ENCODE data around the gene MCRS1.
"Not testable (repeated sequence)": the region's sequence is repeated elsewhere in the genome, so short reads cannot be mapped to it uniquely, and the experiment has no call there.

Gene MCRS1

GRCh38 chr12:49541140-49541861, 26.6 kb downstream of the MCRS1 start:
- no peak for DNase-seq (ENCODE audit: low read depth)

DNA sequence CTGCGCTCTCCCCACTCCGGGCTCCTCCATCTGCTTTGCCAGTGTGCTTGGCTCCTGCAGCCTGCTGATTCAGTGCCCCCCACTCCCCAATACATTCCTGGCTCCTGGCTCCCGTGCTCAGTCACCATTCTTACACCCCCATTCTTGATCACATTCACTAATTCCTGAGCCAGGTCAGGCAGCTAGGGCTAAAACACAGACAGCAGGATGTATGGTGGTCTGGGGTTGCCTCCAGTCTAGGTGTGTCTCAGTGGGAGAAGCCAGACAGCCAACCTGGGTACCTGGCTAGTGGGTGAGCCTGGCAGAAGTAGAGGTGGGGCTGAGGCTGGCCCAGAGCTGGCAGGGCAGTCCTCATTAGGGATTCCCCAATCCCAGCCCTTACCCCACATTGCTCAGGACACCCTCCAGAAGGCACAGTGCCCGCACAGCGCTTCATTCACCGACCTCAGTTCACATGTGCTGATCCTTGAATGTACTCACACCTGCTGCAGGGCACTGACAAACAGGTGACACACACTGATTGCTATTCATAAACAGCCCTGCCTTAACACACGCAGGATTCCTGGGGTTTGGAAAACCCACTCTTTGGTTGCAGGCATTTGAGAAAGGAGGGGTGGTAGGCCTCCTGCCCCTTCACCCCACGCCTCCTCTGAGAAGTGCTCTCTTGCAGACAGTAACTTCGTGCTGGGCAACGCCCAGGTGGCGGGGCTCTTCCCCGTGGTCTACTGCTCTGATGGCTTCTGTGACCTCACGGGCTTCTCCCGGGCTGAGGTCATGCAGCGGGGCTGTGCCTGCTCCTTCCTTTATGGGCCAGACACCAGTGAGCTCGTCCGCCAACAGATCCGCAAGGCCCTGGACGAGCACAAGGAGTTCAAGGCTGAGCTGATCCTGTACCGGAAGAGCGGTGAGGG, 27.5 kb downstream of the MCRS1 start:
- no peak for DNase-seq (ENCODE audit: low read depth)

DNA sequence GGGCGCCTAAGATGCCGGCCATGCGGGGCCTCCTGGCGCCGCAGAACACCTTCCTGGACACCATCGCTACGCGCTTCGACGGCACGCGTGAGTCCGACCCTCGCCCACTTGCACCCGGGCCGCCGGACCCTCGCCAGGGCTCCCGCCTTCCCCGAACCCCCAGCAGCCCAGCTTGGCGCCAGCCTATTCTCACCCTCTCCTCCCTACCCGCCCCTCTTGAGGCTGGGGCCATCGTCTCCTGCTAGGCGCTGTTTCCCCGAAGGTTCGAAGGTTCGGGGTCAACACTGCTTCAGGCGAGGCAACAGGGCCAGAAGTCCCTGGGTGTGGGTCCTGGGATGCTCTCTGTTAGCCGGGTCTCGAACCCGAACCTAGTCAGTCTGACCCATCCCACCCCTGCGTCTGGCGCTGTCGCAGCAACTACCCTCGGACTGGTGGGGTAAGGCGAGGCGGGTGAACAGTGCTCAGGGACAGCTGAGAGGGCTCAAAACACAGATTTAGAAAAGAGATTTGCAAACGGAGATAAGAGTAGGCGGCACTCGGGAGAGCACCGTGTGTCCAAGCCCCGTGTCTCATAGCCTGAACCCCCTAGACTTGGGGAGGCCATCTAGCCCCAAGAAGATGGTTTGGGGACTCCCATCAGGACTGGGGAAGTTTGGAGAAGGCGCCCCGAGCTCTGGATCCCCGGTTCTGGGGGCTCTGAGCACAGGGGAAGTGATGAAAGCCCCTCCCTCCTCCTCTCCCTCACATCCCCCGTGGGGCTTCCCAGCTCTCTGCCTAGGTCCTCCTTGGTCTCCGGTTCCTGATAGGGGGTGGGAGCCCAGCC, 28.3 kb downstream of the MCRS1 start:
- DNase-seq (ENCODE audit: low read depth) = no peak

DNA sequence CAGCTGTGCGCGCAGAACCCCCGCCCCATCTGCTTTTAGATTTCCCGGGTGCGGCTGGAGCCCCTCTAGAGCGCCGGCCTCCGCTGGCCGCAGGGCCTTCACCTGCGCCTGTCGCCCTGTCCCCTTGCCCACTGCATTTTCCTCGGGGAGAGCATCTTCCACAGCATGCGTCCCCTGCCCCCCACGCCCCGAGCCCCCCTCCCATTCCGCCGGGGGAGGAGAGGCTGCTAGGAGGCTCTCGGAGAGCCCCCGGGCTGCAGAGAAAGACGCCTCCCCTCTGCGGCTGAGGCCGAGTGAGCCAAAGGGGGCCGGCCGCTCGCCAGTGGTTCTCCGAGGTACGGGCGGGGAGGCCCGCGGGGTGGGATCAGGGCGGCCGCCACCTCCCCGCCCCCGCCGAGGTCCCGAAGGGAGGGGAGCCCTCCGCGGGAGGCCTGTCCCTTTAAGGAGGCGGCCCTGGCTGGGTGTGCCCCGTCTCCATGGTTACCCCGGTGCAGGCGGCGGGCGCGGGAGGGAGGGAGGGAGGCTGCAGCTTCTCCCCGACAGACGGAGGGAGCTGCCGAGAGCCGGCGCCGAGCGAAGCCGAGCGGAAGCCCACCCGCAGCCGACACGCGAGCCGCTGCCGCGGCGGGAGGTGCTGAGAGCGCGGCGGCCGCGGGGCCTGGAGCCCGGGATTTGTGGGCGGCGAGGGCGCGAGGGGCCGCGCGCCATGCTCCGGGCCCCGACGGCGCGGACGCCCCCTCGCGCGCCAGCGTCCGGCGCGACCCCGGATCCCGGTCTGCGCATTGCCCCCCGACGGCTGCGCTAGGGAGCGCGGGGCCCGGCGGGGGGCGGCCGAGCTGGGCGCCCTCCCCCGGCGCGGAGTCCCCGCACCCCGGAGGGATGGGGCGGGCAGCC, 29.2 kb downstream of the MCRS1 start, which contains the start of gene KCNH3:
Gene KCNH3 (plus strand): TSS at position 521 of the 894 bp plus-strand sequence. CDS start 387 bp downstream, outside the sequence.
- DNase-seq (ENCODE audit: low read depth) = peak; percentile 41

- no peak for DNase-seq (ENCODE audit: low read depth)
Observed at GRCh38 chr12:49537752-49538509, 30.0 kb downstream of the MCRS1 start.

DNA sequence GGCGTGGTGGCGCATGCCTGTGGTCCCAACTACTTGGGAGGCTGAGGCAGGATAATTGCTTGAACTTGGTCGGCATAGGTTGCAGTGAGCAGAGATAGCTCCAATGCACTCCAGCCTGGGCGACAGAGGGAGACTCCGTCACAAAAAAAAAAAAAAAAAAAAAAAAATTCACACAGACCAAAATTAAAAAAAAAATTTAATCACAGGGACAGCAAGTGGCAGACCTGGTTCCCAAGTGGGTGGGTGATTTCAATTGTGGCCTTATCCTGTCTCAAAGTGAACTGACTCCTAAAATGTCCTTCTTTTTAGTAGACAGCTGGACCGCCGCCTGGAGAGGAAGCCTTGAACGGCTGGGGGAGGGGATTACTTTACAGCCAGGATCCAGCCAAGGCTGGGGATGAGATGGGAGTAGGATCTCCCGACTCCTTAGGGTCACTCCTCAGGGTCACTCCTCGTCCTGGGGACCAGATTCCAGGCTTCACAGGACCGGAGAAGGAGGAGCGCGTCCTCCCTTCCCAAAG, 30.7 kb downstream of the MCRS1 start:
- DNase-seq (ENCODE audit: low read depth) = no peak

DNA sequence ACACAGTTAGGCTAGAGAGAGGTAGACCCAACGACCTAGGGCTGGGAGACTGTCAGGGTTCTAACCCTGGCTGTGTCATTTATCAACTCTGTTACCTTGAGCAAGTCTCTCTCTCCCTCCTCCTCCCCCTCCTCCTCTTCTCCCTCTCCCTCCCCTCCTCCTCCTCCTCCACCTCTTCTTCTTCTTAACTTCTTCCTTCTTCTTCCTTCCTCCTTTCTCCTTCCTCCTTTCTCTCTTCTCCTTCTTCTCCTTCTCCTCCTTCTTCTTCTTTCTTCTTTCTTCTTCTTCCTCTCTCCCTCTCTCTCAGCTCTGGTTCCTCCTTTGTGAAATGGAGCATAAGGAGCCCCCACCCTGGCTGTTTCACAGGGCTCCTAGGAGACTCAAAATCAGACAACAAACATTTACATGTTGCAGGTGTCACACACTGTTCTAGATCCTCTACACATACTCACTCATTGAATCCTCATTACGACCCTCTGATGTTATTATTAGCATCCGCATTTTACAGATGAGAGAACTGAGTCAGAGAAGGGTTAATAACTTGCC, 31.3 kb downstream of the MCRS1 start:
- no peak for DNase-seq (ENCODE audit: low read depth)

DNA sequence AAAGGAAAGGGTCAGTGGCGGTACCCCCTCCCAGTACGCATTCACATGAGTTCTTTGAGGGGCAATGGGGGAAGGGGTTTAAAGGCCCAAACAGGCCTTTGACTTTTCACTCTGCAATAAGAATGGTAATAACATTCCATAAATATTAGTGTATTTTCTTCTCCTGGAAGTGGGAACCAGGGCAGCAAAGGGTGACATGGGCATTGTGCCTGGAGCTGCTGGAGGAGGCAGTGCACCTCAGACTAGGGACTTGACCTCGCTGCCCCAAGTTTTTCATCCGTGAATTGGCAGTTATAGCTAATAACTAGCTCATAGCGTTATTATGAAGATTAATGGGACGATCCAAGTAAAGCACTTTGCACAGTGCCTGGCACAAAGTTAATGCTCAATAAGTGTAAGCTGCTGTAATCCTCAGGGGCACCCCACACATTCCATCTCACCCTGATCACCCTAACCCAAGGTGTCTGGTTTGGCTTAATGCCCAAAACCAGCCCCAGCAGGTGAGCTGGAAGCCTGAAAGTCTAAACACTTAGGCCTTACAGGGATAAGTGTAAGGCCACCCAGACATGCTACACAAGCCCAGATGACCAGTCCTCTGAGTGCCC, 31.9 kb downstream of the MCRS1 start:
- no peak for DNase-seq (ENCODE audit: low read depth)

DNA sequence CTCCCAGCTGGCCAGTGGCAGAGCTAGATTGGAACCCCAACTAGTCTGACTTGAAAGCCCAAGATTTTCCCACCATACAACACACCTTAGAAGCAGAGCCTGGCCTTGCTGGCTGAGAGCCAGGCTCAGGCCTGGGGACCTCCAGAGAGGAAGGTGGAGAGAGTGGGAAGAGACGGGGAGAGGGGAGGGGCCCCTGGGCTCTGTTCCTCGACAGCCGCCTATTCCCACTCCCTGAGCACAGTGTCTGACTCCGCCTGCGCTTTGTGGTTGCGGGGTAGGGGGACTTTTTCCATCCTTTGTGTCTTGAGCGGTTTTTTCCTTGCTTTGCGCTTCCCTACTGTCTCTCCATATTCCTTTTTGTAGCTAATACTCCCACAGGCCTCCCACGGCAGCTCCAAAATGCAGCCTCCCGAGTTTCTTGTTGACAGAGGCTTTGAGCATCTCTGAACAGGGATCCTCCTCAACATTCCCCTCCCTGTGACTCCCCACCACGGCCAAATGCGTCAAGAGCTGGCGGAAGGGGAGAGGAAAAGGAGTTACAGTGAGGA, 33.1 kb downstream of the MCRS1 start:
- no peak for DNase-seq (ENCODE audit: low read depth)

DNA sequence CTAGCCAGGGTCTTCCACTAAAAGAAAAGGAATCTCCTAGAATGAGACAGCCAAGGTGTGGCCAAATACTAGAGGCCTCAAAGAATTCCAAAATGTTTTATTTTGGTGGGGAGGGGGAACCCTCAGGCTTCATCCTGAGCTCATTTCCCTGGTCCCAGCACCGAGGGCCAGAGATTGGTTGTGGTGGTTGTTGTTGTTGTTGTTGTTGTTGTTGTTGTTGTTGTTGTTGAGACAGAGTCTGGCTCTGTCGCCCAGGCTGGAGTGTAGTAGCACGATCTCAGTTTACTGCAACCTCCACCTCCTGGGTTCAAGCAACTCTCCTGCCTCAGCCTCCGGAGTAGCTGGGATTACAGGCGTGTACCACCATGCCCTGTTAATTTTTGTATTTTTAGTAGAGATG, 33.8 kb downstream of the MCRS1 start:
- not testable (repeated sequence) for DNase-seq (ENCODE audit: low read depth)

- DNase-seq (ENCODE audit: low read depth) = no peak
Observed at GRCh38 chr12:49533331-49533730, 34.6 kb downstream of the MCRS1 start.

- DNase-seq (ENCODE audit: low read depth) = no peak
Observed at GRCh38 chr12:49531745-49532144, 36.2 kb downstream of the MCRS1 start.

DNA sequence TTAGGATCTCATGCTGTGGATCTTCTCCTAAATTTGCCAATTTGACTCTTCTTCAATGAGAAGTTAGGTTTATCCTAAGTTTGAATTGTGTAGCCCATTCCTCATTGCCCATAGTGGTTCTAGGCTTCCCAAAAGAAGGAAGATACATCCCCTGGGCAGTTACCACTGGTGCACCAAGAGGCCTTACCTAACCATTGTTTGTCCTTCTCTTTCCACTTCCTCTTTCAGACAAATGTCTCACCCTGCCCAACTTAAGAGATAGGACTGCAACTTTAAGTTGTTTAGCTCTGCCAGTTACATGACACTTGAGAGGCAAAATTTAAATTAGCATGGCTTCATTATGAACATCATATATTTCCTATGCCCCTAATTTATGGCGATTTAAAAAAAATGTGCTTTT, 38.5 kb downstream of the MCRS1 start:
- DNase-seq (ENCODE audit: low read depth) = no peak

GRCh38 chr12:49527361-49528130, 40.4 kb downstream of the MCRS1 start:
- no peak for DNase-seq (ENCODE audit: low read depth)

GRCh38 chr12:49525942-49526341, 42.0 kb downstream of the MCRS1 start:
- no peak for DNase-seq (ENCODE audit: low read depth)

GRCh38 chr12:49524660-49525324, 43.1 kb downstream of the MCRS1 start:
- peak; percentile 18 for DNase-seq (ENCODE audit: low read depth)

DNA sequence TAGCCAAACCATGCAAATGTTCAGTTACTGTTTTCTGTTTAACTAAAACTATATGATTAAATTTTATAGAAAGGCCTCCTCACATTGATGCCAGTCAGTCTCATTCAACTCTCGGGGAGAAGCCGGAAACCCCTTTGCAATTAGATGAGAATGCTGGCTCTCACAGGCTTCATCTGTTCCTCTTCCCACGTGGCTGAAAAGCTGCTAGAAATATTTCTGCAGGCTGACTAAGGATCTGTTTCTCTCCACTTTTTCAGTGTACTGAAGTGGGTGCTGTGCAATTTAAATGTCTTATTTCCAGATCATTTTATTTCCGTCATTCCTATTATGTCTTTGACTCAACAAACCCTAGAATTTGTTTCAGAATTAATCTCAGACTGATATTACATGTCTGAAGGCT, 46.6 kb downstream of the MCRS1 start:
- DNase-seq (ENCODE audit: low read depth) = no peak

DNA sequence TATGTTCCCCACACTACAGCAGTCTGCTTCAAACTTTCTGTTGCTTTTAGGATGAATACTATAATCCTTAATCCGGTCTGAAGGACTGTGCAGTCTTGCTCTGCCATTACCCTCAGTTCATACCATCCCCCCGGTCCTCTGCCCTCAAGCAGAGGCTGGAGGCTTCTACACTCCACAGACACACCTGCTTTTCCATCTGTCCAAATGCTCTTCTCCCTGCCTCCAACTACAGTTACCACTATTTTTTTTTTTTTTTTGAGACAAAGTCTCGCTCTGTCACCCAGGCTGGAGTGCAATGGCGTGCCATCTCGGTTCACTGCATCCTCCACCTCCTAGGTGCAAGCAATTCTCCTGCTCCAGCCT, 48.4 kb downstream of the MCRS1 start:
- DNase-seq (ENCODE audit: low read depth) = no peak

Data from fibroblast of gingiva (primary cell).